Neural cell (in vitro differentiated cells): ENCODE data around the gene GRID1.

Experiments used
- EP300 ChIP-seq: fragments of 450-650 bp; conservative IDR thresholded peaks from 2 replicates; pipeline ENCODE4 v1.6.1; 2014; ENCODE audit warnings: antibody characterized with exemption, mild to moderate bottlenecking, moderate library complexity; ENCODE audit not compliant: poor library complexity, severe bottlenecking
- EZH2 ChIP-seq: fragments of 200-600, 300-800 bp; shearing (Covaris generic), sonication (generic); IDR thresholded peaks from 2 replicates; pipeline ENCODE4 v1.6.1; 2014; ENCODE audit warnings: antibody characterized with exemption, low read length, borderline replicate concordance, mild to moderate bottlenecking; ENCODE audit not compliant: insufficient read depth, poor library complexity, severe bottlenecking
- POLR2AphosphoS5 ChIP-seq: IDR thresholded peaks from 2 replicates; pipeline ENCODE4 v1.6.1; 2012
- RAD21 ChIP-seq: fragments of 450-650 bp; conservative IDR thresholded peaks from 2 replicates; pipeline ENCODE4 v1.6.1; 2014; ENCODE audit warnings: antibody characterized with exemption, mild to moderate bottlenecking, moderate library complexity
- SMC3 ChIP-seq: fragments of 450-650 bp; conservative IDR thresholded peaks from 2 replicates; pipeline ENCODE4 v1.6.1; 2014; ENCODE audit warnings: antibody characterized with exemption, mild to moderate bottlenecking, moderate library complexity; ENCODE audit not compliant: poor library complexity
- TAF1 ChIP-seq: IDR thresholded peaks from 2 replicates; pipeline ENCODE4 v1.6.1; 2012; ENCODE audit warnings: low read depth
- TF ChIP-seq, protein P1 (sequence below): fragments of 450-650 bp; IDR thresholded peaks from 2 replicates; pipeline ENCODE4 v1.5.1; 2014; ENCODE audit warnings: antibody characterized with exemption, mild to moderate bottlenecking, moderate library complexity; ENCODE audit not compliant: poor library complexity, severe bottlenecking
- TF ChIP-seq, protein P2 (sequence below): IDR thresholded peaks from 2 replicates; pipeline ENCODE4 v1.6.1; 2012; ENCODE audit warnings: borderline replicate concordance

- TF ChIP-seq, protein P1, sequence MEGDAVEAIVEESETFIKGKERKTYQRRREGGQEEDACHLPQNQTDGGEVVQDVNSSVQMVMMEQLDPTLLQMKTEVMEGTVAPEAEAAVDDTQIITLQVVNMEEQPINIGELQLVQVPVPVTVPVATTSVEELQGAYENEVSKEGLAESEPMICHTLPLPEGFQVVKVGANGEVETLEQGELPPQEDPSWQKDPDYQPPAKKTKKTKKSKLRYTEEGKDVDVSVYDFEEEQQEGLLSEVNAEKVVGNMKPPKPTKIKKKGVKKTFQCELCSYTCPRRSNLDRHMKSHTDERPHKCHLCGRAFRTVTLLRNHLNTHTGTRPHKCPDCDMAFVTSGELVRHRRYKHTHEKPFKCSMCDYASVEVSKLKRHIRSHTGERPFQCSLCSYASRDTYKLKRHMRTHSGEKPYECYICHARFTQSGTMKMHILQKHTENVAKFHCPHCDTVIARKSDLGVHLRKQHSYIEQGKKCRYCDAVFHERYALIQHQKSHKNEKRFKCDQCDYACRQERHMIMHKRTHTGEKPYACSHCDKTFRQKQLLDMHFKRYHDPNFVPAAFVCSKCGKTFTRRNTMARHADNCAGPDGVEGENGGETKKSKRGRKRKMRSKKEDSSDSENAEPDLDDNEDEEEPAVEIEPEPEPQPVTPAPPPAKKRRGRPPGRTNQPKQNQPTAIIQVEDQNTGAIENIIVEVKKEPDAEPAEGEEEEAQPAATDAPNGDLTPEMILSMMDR = no peak
- TF ChIP-seq RAD21 = no peak
- no peak for TF ChIP-seq TAF1
- no peak for TF ChIP-seq POLR2AphosphoS5
- TF ChIP-seq EZH2 = no peak
- TF ChIP-seq SMC3 = no peak
- TF ChIP-seq, protein P2, sequence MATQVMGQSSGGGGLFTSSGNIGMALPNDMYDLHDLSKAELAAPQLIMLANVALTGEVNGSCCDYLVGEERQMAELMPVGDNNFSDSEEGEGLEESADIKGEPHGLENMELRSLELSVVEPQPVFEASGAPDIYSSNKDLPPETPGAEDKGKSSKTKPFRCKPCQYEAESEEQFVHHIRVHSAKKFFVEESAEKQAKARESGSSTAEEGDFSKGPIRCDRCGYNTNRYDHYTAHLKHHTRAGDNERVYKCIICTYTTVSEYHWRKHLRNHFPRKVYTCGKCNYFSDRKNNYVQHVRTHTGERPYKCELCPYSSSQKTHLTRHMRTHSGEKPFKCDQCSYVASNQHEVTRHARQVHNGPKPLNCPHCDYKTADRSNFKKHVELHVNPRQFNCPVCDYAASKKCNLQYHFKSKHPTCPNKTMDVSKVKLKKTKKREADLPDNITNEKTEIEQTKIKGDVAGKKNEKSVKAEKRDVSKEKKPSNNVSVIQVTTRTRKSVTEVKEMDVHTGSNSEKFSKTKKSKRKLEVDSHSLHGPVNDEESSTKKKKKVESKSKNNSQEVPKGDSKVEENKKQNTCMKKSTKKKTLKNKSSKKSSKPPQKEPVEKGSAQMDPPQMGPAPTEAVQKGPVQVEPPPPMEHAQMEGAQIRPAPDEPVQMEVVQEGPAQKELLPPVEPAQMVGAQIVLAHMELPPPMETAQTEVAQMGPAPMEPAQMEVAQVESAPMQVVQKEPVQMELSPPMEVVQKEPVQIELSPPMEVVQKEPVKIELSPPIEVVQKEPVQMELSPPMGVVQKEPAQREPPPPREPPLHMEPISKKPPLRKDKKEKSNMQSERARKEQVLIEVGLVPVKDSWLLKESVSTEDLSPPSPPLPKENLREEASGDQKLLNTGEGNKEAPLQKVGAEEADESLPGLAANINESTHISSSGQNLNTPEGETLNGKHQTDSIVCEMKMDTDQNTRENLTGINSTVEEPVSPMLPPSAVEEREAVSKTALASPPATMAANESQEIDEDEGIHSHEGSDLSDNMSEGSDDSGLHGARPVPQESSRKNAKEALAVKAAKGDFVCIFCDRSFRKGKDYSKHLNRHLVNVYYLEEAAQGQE = no peak
- no peak for TF ChIP-seq EP300
Measured at GRCh38 chr10:86113501-86113900, 253.1 kb downstream of the GRID1 start.
